SU-DHL-6 (cell line): ENCODE data around the gene LMOD1.

Source experiments
- CTCF ChIP-seq: fragments of 200-600 bp; sonication (generic); IDR thresholded peaks from one replicate; pipeline ENCODE4 v1.5.1; 2017; ENCODE audit warnings: antibody characterized with exemption, mild to moderate bottlenecking, low read length, moderate library complexity; ENCODE audit not compliant: insufficient read depth, poor library complexity, severe bottlenecking
- EZH2phosphoT487 ChIP-seq: fragments of 200-600 bp; sonication (generic), shearing (Covaris generic); conservative IDR thresholded peaks from 2 replicates; pipeline ENCODE4 v1.6.1; 2018; ENCODE audit warnings: mild to moderate bottlenecking, antibody characterized with exemption, low read length, moderate library complexity, mixed read lengths

- TF ChIP-seq CTCF (no peak), EZH2phosphoT487 (no peak)
Measured at GRCh38 chr1:201930803-201931202, 15.5 kb downstream of the LMOD1 start.
